Colon (tissue), 2 donors: ENCODE data around the gene CETN2.
"Not testable (repeated sequence)": the region's sequence is repeated elsewhere in the genome, so short reads cannot be mapped to it uniquely, and the experiment has no call there.

Source experiments
- FAIRE-seq: peaks from 2 replicates; lab custom pipeline; 2012; peaks lifted over from hg19 to GRCh38; lab: Jason Lieb, UNC
- donor health status: control.
- donor health status: control.

The CETN2 gene

GRCh38 chrX:152830312-152831305, at the start of gene CETN2, which contains the start of gene NSDHL:
Gene CETN2 (minus strand): TSS chrX:152830757. CDS start chrX:152830710, 47 bp downstream.
Gene NSDHL (plus strand): TSS chrX:152831063. CDS start chrX:152846325, 15,262 bp downstream.
- FAIRE-seq = peak; percentile 91

GRCh38 chrX:152878976-152879755, 48.6 kb upstream of the CETN2 start:
- FAIRE-seq = no peak

GRCh38 chrX:152876931-152877840, 46.6 kb upstream of the CETN2 start:
- no peak for FAIRE-seq

GRCh38 chrX:152873361-152873760, 42.8 kb upstream of the CETN2 start:
- no peak for FAIRE-seq

GRCh38 chrX:152872522-152872921, 42.0 kb upstream of the CETN2 start:
- no peak for FAIRE-seq

GRCh38 chrX:152871260-152871659, 40.7 kb upstream of the CETN2 start:
- FAIRE-seq = no peak

DNA sequence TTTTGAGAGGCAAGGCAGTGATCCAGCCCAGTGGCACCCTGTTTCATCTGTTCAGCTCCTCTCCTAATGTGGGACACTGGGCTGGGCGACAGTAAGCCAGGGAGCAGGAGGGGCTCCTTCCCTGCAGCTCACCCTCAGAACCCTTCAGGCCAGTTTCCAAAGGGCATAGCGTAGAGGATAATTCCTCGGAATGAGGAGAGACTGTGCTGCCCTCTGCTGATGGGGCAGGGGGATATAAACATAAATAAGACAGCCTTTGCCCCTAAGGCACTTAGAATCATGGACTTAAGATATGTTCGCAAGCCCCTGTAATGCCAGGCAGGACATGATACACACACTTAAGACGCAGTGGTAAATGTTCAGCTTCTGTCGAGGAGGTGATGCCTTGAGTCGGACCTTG, 39.4 kb upstream of the CETN2 start:
- FAIRE-seq = no peak

- no peak for FAIRE-seq
These were observed 35.8 kb upstream of the CETN2 start for GRCh38 chrX:152866386-152866785.

GRCh38 chrX:152865232-152865920, 34.8 kb upstream of the CETN2 start:
- no peak for FAIRE-seq

GRCh38 chrX:152861826-152862225, 31.3 kb upstream of the CETN2 start:
- FAIRE-seq = no peak

DNA sequence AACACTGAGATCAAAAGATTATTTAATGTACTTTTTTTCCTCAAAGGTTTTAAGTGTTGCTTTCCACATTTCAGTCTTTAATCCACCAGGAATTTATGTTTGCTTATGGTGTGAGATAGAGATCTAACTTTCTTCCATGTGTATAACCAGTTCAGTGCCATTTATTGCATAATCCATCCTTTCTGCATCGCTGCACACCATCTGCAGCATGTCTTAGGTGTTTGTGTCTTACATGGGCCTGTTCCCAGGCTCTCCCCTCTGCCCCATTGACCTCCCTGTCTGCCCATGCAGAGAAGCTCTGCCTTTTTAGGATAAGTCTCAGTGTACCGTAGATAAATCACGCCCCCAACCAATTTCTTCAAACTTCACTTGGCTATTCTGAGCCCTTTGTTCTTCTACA, 30.6 kb upstream of the CETN2 start:
- FAIRE-seq = no peak

GRCh38 chrX:152853986-152854385, 23.4 kb upstream of the CETN2 start:
- FAIRE-seq = no peak

DNA sequence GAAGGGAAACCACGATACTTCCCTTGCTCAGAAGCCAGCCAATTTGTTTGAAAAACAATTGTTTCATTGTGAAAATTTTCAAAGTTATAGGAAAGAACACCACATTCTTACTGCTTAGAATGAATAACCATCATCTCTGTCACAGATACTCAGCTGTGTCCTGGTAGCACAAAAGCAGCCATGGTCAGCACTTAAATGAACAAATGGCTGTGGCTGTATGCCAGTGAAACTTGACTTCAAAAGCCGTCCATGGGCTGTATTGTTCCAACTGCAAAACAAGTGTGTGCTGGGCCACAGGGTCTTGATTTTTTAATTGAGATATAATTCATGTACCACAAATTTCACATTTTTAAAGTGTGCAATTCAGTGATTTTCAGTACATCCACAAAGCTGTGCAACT, 19.9 kb upstream of the CETN2 start:
- no peak for FAIRE-seq

GRCh38 chrX:152847281-152847680, 16.7 kb upstream of the CETN2 start:
- no peak for FAIRE-seq

GRCh38 chrX:152845618-152846240, 15.2 kb upstream of the CETN2 start:
- FAIRE-seq = no peak

- no peak for FAIRE-seq
These were observed 13.7 kb upstream of the CETN2 start for GRCh38 chrX:152844256-152844655.

GRCh38 chrX:152843852-152844251, 13.3 kb upstream of the CETN2 start:
- no peak for FAIRE-seq

- no peak for FAIRE-seq
These were observed 12.3 kb upstream of the CETN2 start for GRCh38 chrX:152842772-152843338.

GRCh38 chrX:152835470-152835869, 4.9 kb upstream of the CETN2 start:
- FAIRE-seq = not testable (repeated sequence)

GRCh38 chrX:152833378-152833777, 2.8 kb upstream of the CETN2 start:
- FAIRE-seq = no peak
